22Rv1 (cell line): Measurements from ENCODE around the gene TEX55.
"Not testable (repeated sequence)": the region's sequence is repeated elsewhere in the genome, so short reads cannot be mapped to it uniquely, and the experiment has no call there.

Source experiments
- H3K27ac ChIP-seq: fragments of 450-650 bp; 2 replicates; pipeline ENCODE4 v1.5.1; 2017
- ZFX ChIP-seq: fragments of 450-650 bp; IDR thresholded peaks from 2 replicates; pipeline ENCODE4 v1.6.1; 2017; ENCODE audit warnings: antibody characterized with exemption, borderline replicate concordance
- TF ChIP-seq, protein P1 (sequence below): fragments of 450-650 bp; IDR thresholded peaks from 2 replicates; pipeline ENCODE4 v1.5.1; 2017; ENCODE audit warnings: mild to moderate bottlenecking

Gene TEX55

DNA sequence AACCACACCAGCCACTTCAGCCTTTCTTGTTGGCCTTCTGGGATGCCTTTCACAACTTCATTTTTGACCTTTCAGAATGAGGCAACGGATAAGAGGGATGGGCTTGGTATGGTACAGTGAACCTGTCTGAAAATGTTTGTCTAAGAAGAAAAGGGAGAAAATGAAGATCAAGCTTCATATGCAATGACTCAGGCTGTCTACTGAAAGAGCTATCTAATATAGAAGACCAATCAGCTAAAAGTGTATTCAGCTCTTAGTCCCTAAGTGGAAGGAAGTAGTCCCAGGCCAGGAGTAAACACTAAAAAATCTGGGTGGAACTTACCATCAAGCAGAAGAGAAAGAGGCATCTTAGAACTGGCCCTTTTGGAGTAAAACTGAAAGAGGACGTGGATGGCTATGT lies 15.3 kb downstream of the TEX55 start:
- TF ChIP-seq ZFX = no peak
- TF ChIP-seq, protein P1, sequence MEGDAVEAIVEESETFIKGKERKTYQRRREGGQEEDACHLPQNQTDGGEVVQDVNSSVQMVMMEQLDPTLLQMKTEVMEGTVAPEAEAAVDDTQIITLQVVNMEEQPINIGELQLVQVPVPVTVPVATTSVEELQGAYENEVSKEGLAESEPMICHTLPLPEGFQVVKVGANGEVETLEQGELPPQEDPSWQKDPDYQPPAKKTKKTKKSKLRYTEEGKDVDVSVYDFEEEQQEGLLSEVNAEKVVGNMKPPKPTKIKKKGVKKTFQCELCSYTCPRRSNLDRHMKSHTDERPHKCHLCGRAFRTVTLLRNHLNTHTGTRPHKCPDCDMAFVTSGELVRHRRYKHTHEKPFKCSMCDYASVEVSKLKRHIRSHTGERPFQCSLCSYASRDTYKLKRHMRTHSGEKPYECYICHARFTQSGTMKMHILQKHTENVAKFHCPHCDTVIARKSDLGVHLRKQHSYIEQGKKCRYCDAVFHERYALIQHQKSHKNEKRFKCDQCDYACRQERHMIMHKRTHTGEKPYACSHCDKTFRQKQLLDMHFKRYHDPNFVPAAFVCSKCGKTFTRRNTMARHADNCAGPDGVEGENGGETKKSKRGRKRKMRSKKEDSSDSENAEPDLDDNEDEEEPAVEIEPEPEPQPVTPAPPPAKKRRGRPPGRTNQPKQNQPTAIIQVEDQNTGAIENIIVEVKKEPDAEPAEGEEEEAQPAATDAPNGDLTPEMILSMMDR = no peak
- no peak overlapping the region for H3K27ac ChIP-seq

DNA sequence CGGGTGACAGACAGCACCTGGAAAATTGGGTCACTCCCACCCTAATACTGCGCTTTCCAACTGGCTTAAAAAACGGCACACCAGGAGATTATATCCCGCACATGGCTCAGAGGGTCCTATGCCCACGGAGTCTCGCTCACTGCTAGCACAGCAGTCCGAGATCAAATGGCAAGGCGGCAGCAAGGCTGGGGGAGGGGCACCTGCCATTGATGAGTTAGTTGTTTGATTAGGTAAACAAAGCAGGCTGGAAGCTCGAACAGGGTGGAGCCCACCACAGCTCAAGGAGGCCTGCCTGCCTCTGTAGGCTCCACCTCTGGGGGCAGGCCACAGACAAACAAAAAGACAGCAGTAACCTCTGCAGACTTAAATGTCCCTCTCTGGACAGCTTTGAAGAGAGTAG lies 18.8 kb downstream of the TEX55 start:
- not testable (repeated sequence) for H3K27ac ChIP-seq

DNA sequence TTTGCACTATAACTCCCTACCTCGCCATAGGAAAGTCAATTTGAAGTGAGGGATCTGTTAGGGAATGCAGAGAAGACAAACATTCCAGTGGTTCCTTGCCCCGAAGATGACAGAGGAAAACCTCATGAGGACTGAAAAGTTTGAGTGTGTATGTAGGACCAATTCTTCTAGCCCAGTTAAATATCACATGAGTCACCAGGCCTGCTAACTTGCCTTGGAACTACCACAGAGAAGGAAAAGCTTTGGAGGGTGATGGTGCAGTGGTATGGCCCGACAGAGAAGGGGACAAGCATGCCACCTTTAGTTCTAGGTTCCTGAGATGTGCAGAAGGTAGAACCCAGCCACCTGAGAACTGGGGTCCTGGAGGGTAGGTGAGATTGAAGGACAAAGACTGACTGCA lies 24.9 kb downstream of the TEX55 start:
- no peak overlapping the region for H3K27ac ChIP-seq
- TF ChIP-seq, protein P1 = no peak
- no peak for TF ChIP-seq ZFX

DNA sequence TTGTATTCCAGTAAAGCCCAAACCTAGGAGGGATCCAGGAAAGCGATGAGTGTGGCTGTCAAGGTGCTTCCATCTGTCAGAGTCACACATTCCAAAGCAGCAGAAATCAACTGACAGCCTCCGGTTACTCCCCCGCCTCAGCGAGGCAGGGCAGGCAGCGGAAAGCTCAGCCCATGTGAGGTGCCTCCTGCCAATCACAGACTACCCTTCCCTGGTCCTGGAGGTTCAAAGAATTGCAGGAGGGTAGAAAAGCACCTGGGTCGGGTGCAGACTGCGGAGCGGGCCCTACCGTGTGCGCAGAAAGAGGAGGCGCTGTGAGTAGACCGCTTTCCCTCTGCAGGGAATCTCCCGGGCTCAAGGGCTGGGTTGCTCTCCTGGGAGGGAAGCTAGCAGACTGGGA lies 27.4 kb downstream of the TEX55 start, which contains the start of gene UPK1B:
UPK1B (plus strand) TSS at position 274 of the 400 bp plus-strand sequence. CDS start 13,144 bp downstream, outside the sequence.
- H3K27ac ChIP-seq = no peak within 1 kb of the TSS
- no peak for TF ChIP-seq ZFX
- TF ChIP-seq, protein P1 = no peak

DNA sequence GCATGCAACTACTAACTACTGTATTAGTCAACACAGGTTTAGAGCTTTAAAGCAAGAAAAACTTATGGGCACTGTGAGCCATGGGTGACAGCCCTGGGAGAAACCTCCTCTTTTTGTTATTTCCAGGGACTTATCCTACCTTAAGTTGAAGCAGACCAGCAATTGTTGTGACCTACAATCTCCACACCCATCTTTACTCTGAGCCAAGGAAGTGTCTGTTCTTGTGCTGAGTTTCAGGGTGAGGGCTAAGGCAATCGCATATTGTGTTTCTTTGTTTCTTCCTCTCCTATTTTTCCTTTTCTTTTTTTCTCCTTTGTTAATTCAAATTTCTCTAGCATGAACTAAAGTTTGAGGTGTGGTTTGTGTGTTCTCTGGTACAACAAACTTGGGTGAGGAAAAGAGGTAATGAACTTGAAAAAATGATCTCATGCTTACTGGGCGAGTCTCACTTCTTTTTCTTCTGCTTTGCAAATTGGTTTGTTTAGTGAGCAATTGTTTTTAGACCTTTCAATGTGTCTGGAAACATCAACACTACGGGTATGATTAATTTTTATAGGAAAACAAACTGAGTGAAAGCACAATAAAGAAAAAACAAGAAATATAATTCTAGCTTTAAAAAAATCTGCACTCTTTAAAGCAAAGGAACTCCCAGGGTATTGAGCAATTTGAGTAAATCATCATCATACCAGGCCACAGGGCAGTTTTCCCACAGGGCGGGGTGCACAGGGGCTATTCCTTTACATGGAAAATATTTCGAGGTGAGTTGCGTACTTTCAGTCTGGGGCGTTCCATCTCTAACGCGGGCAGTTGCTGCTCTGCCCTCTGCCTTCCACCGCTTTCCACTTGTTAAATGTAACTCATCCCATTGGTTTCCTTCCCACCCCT lies 30.1 kb downstream of the TEX55 start:
- TF ChIP-seq ZFX = no peak
- TF ChIP-seq, protein P1 = no peak
- no peak overlapping the region for H3K27ac ChIP-seq

DNA sequence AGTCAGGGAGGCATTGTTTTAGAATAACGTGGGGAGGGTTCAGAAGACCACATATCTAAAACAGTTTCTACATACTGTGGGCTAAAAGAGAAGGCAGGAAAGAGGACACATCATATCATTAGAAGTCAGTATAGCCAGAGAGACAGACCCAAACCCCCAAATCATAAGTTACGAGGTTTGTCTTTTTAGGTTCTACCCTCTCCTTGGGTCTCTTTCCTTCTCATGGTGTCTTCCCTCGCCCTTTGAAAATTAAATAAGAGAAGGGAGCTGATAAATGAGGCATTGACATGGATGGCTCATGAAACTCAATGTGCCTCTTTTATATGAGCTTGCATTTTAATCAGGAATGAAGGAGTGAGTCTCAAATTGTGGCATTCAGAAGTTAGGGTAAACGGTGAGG lies 30.8 kb downstream of the TEX55 start:
- no peak overlapping the region for H3K27ac ChIP-seq
- no peak for TF ChIP-seq ZFX
- TF ChIP-seq, protein P1 = no peak

DNA sequence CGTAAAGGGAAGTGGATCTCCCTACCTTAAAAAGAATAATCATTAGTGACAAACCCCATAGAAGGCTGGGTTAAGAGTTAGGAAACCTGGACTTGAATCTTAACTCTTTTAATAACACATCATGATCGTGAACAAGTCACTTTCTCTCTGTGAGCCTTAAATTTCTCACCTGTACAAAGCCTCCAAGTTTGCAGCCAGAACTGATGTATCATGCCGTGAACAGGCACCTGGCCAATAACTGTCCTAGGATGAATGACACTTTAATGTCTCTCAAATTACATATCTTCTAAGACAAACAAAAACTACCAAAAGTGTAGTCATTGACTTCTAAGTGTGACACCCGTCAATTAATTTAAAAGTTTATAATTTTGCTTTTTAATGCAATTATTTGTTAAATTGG lies 31.4 kb downstream of the TEX55 start:
- H3K27ac ChIP-seq = no peak overlapping the region
- no peak for TF ChIP-seq ZFX
- TF ChIP-seq, protein P1 = no peak
